Calu3 (cell line): ENCODE data around the gene OPCML. TPM values are rescaled to one million over a fixed set of nuclear protein-coding genes. Genes with fewer than 3 reads are reported as not detected.

Source experiments
- BruUV-seq: library from RNA; stranded (reverse); fragments of 400-500 nt; replicated peaks from 2 replicates; lab custom pipeline; 2021; lab: Mats Ljungman, UMichigan
- CTCF ChIA-PET: fragments of 300-600 bp; sonication (Branson Sonifier 250); formaldehyde crosslinking; loops from one replicate; lab custom pipeline; 2022; ENCODE audit warnings: antibody characterized with exemption; lab: Charles Lee
- DNase-seq: peaks from one replicate; pipeline ENCODE4 v3.0.0; 2022
- H3K27ac Mint-ChIP-seq: one replicate; pipeline ENCODE4 v1.8.0; 2022; ENCODE audit warnings: mixed read lengths; ENCODE audit not compliant: unreplicated experiment
- H3K27me3 Mint-ChIP-seq: one replicate; pipeline ENCODE4 v1.8.0; 2022; ENCODE audit warnings: mixed read lengths; ENCODE audit not compliant: unreplicated experiment
- H3K36me3 Mint-ChIP-seq: one replicate; pipeline ENCODE4 v1.8.0; 2022; ENCODE audit warnings: mild to moderate bottlenecking, moderate library complexity, mixed read lengths; ENCODE audit not compliant: insufficient read depth, unreplicated experiment
- H3K4me1 Mint-ChIP-seq: one replicate; pipeline ENCODE4 v1.8.0; 2022; ENCODE audit warnings: mild to moderate bottlenecking, low read depth, mixed read lengths; ENCODE audit not compliant: unreplicated experiment
- H3K4me3 Mint-ChIP-seq: one replicate; pipeline ENCODE4 v1.8.0; 2022; ENCODE audit warnings: mild to moderate bottlenecking, low read depth, moderate library complexity, mixed read lengths; ENCODE audit not compliant: unreplicated experiment
- H3K9me3 Mint-ChIP-seq: one replicate; pipeline ENCODE4 v1.8.0; 2022; ENCODE audit warnings: low read depth, mixed read lengths; ENCODE audit not compliant: unreplicated experiment
- CTCF ChIP-seq: fragments of 200-600 bp; IDR thresholded peaks from one replicate; pipeline ENCODE4 v1.8.0; 2022; ENCODE audit warnings: antibody characterized with exemption; ENCODE audit not compliant: unreplicated experiment
- intact Hi-C: fragments of 100-400 bp; cut with micrococcal nuclease; formaldehyde crosslinking; loops from one replicate; pipeline ENCODE4 v1.10.0; 2022; ENCODE audit not compliant: unreplicated experiment
- total RNA-seq: library from RNA; stranded (reverse); gene quantifications from 2 replicates; pipeline ENCODE4 v1.2.3, GENCODE V29; 2022

Gene OPCML
- total RNA-seq, 1 experiment from 2014 or later, result not detected

- Mint-ChIP-seq H3K4me3 (no peak overlapping the region), H3K4me1 (no peaks in the 10 kb centered on the region), H3K9me3 (peaks cover 15% of the 10 kb centered on the region), H3K27ac (no peak overlapping the region), H3K36me3 (no peaks in the 10 kb centered on the region), H3K27me3 (no peaks in the 10 kb centered on the region)
- intact Hi-C loops, result no loop called here
- no peak for TF ChIP-seq CTCF
- no TSS peak for BruUV-seq
- no peak for DNase-seq
- CTCF ChIA-PET, result interaction anchor here (0.6 kb wide), 1 partner anchor 1470 kb away, joined by 4 read pairs; no protein-coding TSS in a partner anchor
Observed at GRCh38 chr11:133409799-133410198, 122.5 kb downstream of the OPCML start.

- Mint-ChIP-seq H3K27me3 (no peaks in the 10 kb centered on the region), H3K9me3 (peaks cover 20% of the 10 kb centered on the region)
Observed at GRCh38 chr11:133408936-133409335, 123.4 kb downstream of the OPCML start.

GRCh38 chr11:133408402-133408801, 123.9 kb downstream of the OPCML start:
- Mint-ChIP-seq H3K36me3 (no peaks in the 10 kb centered on the region), H3K27me3 (no peaks in the 10 kb centered on the region), H3K9me3 (peaks cover 21% of the 10 kb centered on the region), H3K4me1 (no peaks in the 10 kb centered on the region), H3K27ac (no peak overlapping the region), H3K4me3 (no peak overlapping the region)
- intact Hi-C loops, result no loop called here
- no peak for DNase-seq
- CTCF ChIA-PET, result no interaction called here
- BruUV-seq, result no TSS peak
- TF ChIP-seq CTCF, result no peak

More at GRCh38 chr11:133408936-133409335, 123.4 kb downstream of the OPCML start:
- Mint-ChIP-seq H3K4me1 (no peaks in the 10 kb centered on the region), H3K36me3 (no peaks in the 10 kb centered on the region), H3K27ac (no peak overlapping the region), H3K4me3 (no peak overlapping the region)
- CTCF ChIA-PET, result no interaction called here
- BruUV-seq, result no TSS peak
- no peak for DNase-seq
- intact Hi-C loops, result no loop called here
- TF ChIP-seq CTCF, result no peak

GRCh38 chr11:133406489-133406888, 125.8 kb downstream of the OPCML start:
- H3K9me3 Mint-ChIP-seq, result peaks cover 19% of the 10 kb centered on the region
- H3K27ac Mint-ChIP-seq, result no peak overlapping the region
- no peak for TF ChIP-seq CTCF
- no peaks in the 10 kb centered on the region for H3K27me3 Mint-ChIP-seq
- no peaks in the 10 kb centered on the region for H3K4me1 Mint-ChIP-seq
- CTCF ChIA-PET, result no interaction called here
- DNase-seq, result no peak
- intact Hi-C loops, result no loop called here
- BruUV-seq, result no TSS peak
- no peak overlapping the region for H3K4me3 Mint-ChIP-seq
- no peaks in the 10 kb centered on the region for H3K36me3 Mint-ChIP-seq
